ENCODE data around the gene DCDC2B.
A peak's percentile ranks its signal among the peaks of the same experiment; 100 is the strongest.

Gene DCDC2B

DNA sequence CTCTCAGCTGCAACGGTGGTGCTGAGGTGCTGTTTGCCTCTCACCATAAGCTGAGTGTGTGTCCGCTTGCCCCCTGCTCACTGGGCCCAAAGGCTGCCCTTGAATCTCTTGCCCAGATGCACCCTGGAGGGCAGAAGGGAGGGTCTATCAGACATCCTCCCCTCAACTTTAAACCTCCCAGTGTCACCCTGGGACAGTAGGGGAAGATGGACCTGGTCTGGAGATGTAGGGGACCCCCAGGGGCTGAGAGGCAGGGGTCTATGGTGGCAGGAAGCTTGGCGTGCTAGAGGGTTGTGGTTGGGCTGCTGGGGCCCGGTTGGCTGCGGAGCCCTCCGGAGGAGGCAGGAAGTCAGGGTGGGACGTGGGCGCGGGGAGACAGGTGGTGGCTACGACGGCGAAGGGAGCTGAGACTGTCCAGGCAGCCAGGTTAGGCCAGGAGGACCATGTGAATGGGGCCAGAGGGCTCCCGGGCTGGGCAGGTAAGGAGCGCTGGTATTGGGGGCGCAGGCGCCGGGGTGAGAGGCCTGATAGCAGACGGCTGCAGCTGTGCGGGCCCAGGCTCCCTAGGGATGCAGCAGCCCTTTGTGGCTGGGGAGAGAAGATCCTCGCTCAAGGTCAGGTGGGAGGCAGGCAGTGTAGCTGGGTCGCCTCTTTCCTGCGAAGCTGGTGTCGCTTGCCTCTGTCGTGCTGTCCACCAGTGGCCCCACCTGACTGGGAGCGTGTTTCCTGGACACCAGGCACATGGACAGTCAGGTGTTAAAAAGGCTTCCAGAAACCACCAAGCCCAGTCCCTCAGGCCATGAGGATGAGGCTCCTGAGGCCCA lies 42.2 kb downstream of the DCDC2B start, which contains the start of gene LCK:
LCK (plus strand) TSS at position 373 of the 824 bp plus-strand sequence. CDS start 23,065 bp downstream, outside the sequence.
- Histone ChIP-seq H3K9me3 (ENCODE audit: control insufficient read depth, insufficient read depth, low read length) (no peaks in the 10 kb centered on the region), H3K4me1 (ENCODE audit: control insufficient read depth, low read length) (peaks cover 100% of the 10 kb centered on the region), H3K4me3 (ENCODE audit: low read length) (peak within 1 kb of the TSS; percentile 77), H4K20me1 (ENCODE audit: control insufficient read depth, insufficient read depth, low read depth, low read length) (no peaks in the 10 kb centered on the region), H3K27ac (ENCODE audit: low read depth, low read length) (peak within 1 kb of the TSS; percentile 100), H3K27me3 (ENCODE audit: control insufficient read depth, low read length) (no peaks in the 10 kb centered on the region), H3K4me2 (ENCODE audit: low read length) (peak within 1 kb of the TSS; percentile 89), H3K36me3 (ENCODE audit: control insufficient read depth, low read length) (peaks cover 18% of the 10 kb centered on the region), H3K9me2 (replicated peaks; ENCODE audit: control insufficient read depth, low read length) (no peaks in the 10 kb centered on the region), H3F3A (ENCODE audit: control insufficient read depth, insufficient read depth) (peaks cover 66% of the 10 kb centered on the region), H3K79me2 (ENCODE audit: control insufficient read depth, low read length) (peaks cover 40% of the 10 kb centered on the region)
- TF ChIP-seq CTCF (IDR thresholded peaks at IDR 0.05; ENCODE audit: low read depth, low read length, poor library complexity, severe bottlenecking) (no peak), EZH2phosphoT487 (IDR thresholded peaks at IDR 0.05; ENCODE audit: borderline replicate concordance, low read length) (no peak)

DNA sequence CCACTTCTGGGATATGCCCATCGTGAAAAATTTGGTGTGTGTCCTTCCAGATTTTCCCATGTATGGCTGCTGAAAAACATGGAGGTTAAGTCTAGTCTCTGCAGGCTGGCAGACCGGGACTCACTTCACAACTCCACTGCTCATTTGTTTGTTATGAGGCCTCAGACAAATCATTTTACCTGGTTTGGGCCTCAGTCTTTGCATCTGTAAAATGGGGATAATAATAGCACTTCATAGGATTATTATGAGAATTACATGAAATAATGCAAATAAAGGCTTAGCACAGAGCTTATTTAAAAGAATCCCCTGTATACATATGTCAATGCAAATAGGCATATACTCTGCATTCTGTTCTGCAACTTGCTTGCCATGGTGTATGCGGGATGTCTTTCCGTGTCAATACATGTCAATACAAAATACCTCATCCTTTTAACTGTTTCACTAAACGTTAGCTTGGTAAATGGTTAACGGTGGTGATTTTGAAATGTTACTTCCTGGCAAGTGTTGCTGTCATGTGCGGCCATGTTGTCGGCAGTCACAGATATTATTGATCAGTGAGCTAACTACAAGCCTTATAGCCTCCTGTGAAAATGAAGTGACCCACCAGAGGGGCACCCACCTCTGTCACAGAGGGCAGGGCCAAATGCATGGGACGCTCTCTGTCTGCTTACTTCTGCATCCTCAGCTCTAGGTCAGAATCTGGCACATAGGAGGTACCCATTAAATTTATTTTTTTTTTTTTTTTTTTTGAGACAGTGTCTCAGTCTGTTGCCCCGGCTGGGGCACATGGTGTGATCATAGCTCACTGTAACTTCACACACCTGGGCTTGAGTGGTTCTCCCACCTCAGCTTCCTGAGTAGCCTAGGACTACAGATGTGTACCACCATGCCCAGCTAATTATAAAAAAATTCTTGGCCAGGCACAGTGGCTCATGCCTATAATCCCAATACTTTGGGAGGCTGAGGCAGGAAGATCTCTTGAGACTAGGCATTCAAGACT lies 46.5 kb downstream of the DCDC2B start:
- H3K4me2 ChIP-seq (ENCODE audit: low read length), result peak overlapping the region; percentile 89
- peaks cover 74% of the 10 kb centered on the region for H3K79me2 ChIP-seq (ENCODE audit: control insufficient read depth, low read length)
- H3K9me2 ChIP-seq (replicated peaks; ENCODE audit: control insufficient read depth, low read length), result no peaks in the 10 kb centered on the region
- H3K27ac ChIP-seq (ENCODE audit: low read depth, low read length), result peak overlapping the region; percentile 100
- no peaks in the 10 kb centered on the region for H3K9me3 ChIP-seq (ENCODE audit: control insufficient read depth, insufficient read depth, low read length)
- H4K20me1 ChIP-seq (ENCODE audit: control insufficient read depth, insufficient read depth, low read depth, low read length), result no peaks in the 10 kb centered on the region
- H3K36me3 ChIP-seq (ENCODE audit: control insufficient read depth, low read length), result peaks cover 31% of the 10 kb centered on the region
- H3K27me3 ChIP-seq (ENCODE audit: control insufficient read depth, low read length), result no peaks in the 10 kb centered on the region
- peaks cover 89% of the 10 kb centered on the region for H3K4me1 ChIP-seq (ENCODE audit: control insufficient read depth, low read length)
- H3K4me3 ChIP-seq (ENCODE audit: low read length), result peak overlapping the region; percentile 77
- H3F3A ChIP-seq (ENCODE audit: control insufficient read depth, insufficient read depth), result peaks cover 51% of the 10 kb centered on the region
- TF ChIP-seq EZH2phosphoT487 (IDR thresholded peaks at IDR 0.05; ENCODE audit: borderline replicate concordance, low read length) (no peak), CTCF (IDR thresholded peaks at IDR 0.05; ENCODE audit: low read depth, low read length, poor library complexity, severe bottlenecking) (no peak)

DNA sequence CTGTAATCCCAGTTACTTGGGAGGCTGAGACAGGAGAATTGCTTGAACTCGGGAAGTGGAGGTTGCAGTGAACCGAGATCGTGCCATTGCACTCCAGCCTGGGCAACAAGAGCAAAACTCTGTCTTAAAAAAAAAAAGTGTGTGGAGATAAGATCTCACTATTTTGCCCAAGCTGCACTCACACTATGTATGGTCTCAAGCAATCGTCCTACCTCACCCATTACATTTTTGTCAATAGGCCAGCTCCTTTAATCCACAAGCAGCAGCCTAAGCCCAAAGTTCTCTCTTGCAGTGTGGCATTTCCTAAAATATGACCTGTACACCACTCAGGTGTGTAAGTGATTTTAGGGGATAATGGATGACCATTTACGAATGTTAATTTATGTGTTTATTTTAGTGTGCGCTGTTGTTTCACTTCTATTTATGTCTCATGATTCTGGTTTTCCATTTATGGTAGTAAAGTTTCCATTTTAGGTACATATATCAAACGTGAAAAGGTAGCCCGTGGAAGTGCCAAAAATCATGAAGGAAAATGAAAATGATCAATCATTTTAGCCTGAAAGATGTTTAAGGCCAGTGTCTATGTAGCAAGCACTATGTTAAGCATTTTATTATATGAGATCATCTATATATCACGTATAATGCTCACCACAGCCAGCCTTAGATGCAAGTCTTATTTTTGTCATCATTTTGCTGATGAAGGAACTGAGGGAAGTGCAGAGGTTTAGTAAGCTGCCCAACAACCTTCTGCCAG lies 47.8 kb downstream of the DCDC2B start:
- Histone ChIP-seq H3K4me3 (ENCODE audit: low read length) (peak overlapping the region; percentile 52), H3K9me3 (ENCODE audit: control insufficient read depth, insufficient read depth, low read length) (no peaks in the 10 kb centered on the region), H3K27ac (ENCODE audit: low read depth, low read length) (peak overlapping the region; percentile 100), H3K9me2 (replicated peaks; ENCODE audit: control insufficient read depth, low read length) (no peaks in the 10 kb centered on the region), H3K79me2 (ENCODE audit: control insufficient read depth, low read length) (peaks cover 84% of the 10 kb centered on the region), H3F3A (ENCODE audit: control insufficient read depth, insufficient read depth) (peaks cover 40% of the 10 kb centered on the region), H3K27me3 (ENCODE audit: control insufficient read depth, low read length) (no peaks in the 10 kb centered on the region), H4K20me1 (ENCODE audit: control insufficient read depth, insufficient read depth, low read depth, low read length) (no peaks in the 10 kb centered on the region), H3K4me1 (ENCODE audit: control insufficient read depth, low read length) (peaks cover 88% of the 10 kb centered on the region), H3K4me2 (ENCODE audit: low read length) (peak overlapping the region; percentile 89), H3K36me3 (ENCODE audit: control insufficient read depth, low read length) (peaks cover 25% of the 10 kb centered on the region)
- no peak for TF ChIP-seq EZH2phosphoT487 (IDR thresholded peaks at IDR 0.05; ENCODE audit: borderline replicate concordance, low read length)
- TF ChIP-seq CTCF (IDR thresholded peaks at IDR 0.05; ENCODE audit: low read depth, low read length, poor library complexity, severe bottlenecking), result no peak
